Keratinocyte (primary cell): ENCODE results near the gene CRHBP. TPM values are rescaled to one million over a fixed set of nuclear protein-coding genes. Genes with fewer than 3 reads are reported as not detected.

Source experiments
- DNase-seq: peaks from one replicate; pipeline ENCODE4 v3.0.0-alpha.2; 2011; ENCODE audit warnings: low read depth, missing footprints, low spot score
- FAIRE-seq: peaks from 2 replicates; lab custom pipeline; 2011; peaks lifted over from hg19 to GRCh38; lab: Jason Lieb, UNC
- H2AFZ ChIP-seq: 2 replicates; pipeline ENCODE4 v1.6.0; 2012; ENCODE audit warnings: low read length, control low read depth, inconsistent platforms; ENCODE audit not compliant: control insufficient read depth
- H3K27ac ChIP-seq: 2 replicates; pipeline ENCODE4 v1.5.1; 2011; ENCODE audit warnings: low read length; ENCODE audit not compliant: control insufficient read depth, insufficient read depth
- H3K27me3 ChIP-seq: 3 replicates; pipeline ENCODE4 v1.6.0; 2011; ENCODE audit warnings: low read length; ENCODE audit not compliant: control insufficient read depth, insufficient read depth; ENCODE audit errors: extremely low read depth
- H3K36me3 ChIP-seq, 2 experiments: 2 replicates in 1 of 2; 3 replicates in 1 of 2; pipeline ENCODE4 v1.5.1; 2011; ENCODE audit warnings: low read length in 2 of 2, mild to moderate bottlenecking in 1 of 2; ENCODE audit not compliant: control insufficient read depth in 2 of 2, insufficient read depth in 2 of 2; ENCODE audit errors: extremely low read depth in 1 of 2
- H3K4me1 ChIP-seq: 3 replicates; pipeline ENCODE4 v1.5.1; 2011; ENCODE audit warnings: low read length; ENCODE audit not compliant: control insufficient read depth, insufficient read depth; ENCODE audit errors: extremely low read depth
- H3K4me2 ChIP-seq: 3 replicates; pipeline ENCODE4 v1.6.0; 2011; ENCODE audit warnings: low read depth, low read length; ENCODE audit not compliant: control insufficient read depth, insufficient read depth; ENCODE audit errors: extremely low read depth
- H3K4me3 ChIP-seq, 3 experiments: fragments of 200-600 bp in 1 of 3; sonication (generic) in 1 of 3; 2 replicates in 2 of 3; 3 replicates in 1 of 3; pipeline ENCODE4 v1.5.1; 2011 to 2016; ENCODE audit warnings: low read length in 3 of 3, mild to moderate bottlenecking in 3 of 3, control low read depth in 2 of 3, inconsistent platforms in 1 of 3, low read depth in 1 of 3, mixed read lengths in 1 of 3, mixed run types in 1 of 3, moderate library complexity in 1 of 3; ENCODE audit not compliant: control insufficient read depth in 2 of 3, insufficient read depth in 2 of 3; ENCODE audit errors: extremely low read depth in 1 of 3
- H3K79me2 ChIP-seq: 2 replicates; pipeline ENCODE4 v1.6.0; 2012; ENCODE audit warnings: low read length; ENCODE audit not compliant: control insufficient read depth, insufficient read depth
- H3K9ac ChIP-seq: 3 replicates; pipeline ENCODE4 v1.6.0; 2011; ENCODE audit warnings: low read length; ENCODE audit not compliant: control insufficient read depth, insufficient read depth; ENCODE audit errors: extremely low read depth
- H3K9me1 ChIP-seq: 3 replicates; pipeline ENCODE4 v1.6.0; 2011; ENCODE audit warnings: low read length; ENCODE audit not compliant: control insufficient read depth, insufficient read depth; ENCODE audit errors: extremely low read depth
- H3K9me3 ChIP-seq: 2 replicates; pipeline ENCODE4 v1.5.1; 2012; ENCODE audit warnings: low read depth, low read length; ENCODE audit not compliant: control insufficient read depth
- H4K20me1 ChIP-seq: 3 replicates; pipeline ENCODE4 v1.6.0; 2011; ENCODE audit warnings: low read length; ENCODE audit not compliant: control insufficient read depth, insufficient read depth; ENCODE audit errors: extremely low read depth
- CTCF ChIP-seq, 3 experiments: IDR thresholded peaks in 1 of 3; conservative IDR thresholded peaks in 1 of 3; optimal IDR thresholded peaks in 1 of 3; 2 replicates in 2 of 3; 3 replicates in 1 of 3; pipeline versions ENCODE3 to v1.5.1; 2011; ENCODE audit warnings: low read length in 3 of 3, mild to moderate bottlenecking in 3 of 3, moderate library complexity in 2 of 3, control low read depth in 1 of 3, inconsistent platforms in 1 of 3; ENCODE audit not compliant: insufficient read depth in 2 of 3; ENCODE audit errors: extremely low read depth in 1 of 3
- EZH2 ChIP-seq: IDR thresholded peaks from one replicate; pipeline ENCODE4 v1.6.1; 2012; ENCODE audit warnings: inconsistent platforms, mild to moderate bottlenecking, low read length, moderate library complexity
- dilution Hi-C: fragments of 300-500 bp; cut with MboI; formaldehyde crosslinking; loops from one replicate; pipeline ENCODE4 v1.7.0; 2020; ENCODE audit warnings: low sequenced_read_pairs; ENCODE audit not compliant: extremely low pct_ligation_motif_present
- polyA plus RNA-seq, 5 experiments: library from polyadenylated mRNA; depleted of rRNA in 3 of 5; stranded (reverse) in 3 of 5; stranded (forward) in 1 of 5; unstranded in 1 of 5; fragments of >200 nt; gene quantifications; 1 replicate in 1 of 5; 2 replicates in 3 of 5; 3 replicates in 1 of 5; pipeline versions ENCODE4 v1.2.1 to v1.2.3, GENCODE V29; 2011 to 2012; ENCODE audit warnings: missing spikeins in 2 of 5, low read depth in 1 of 5, low replicate concordance in 1 of 5

CRHBP gene
- polyA plus RNA-seq, 1 donor (not counting 4 experiments of a cell fraction or from before 2014, with no cell fraction given) = not detected

- no peak overlapping the region for H3K4me3 ChIP-seq
- DNase-seq (no peak), FAIRE-seq (no peak)
- no peak overlapping the region for H3K4me2 ChIP-seq
- dilution Hi-C loops = no loop called here
- H3K4me1 ChIP-seq = no peaks in the 10 kb centered on the region
- H3K9ac ChIP-seq = no peak overlapping the region
- H3K27me3 ChIP-seq = peaks cover 4% of the 10 kb centered on the region
- H3K9me1 ChIP-seq = no peaks in the 10 kb centered on the region
- no peaks in the 10 kb centered on the region for H3K36me3 ChIP-seq
- no peaks in the 10 kb centered on the region for H3K79me2 ChIP-seq
- TF ChIP-seq CTCF (optimal IDR thresholded peaks at IDR 0.05 in 1 of 3, IDR thresholded peaks at IDR 0.05 in 1 of 3, conservative IDR thresholded peaks at IDR 0.05 in 1 of 3; ENCODE audit: extremely low read depth in 1 of 3, insufficient read depth in 2 of 3, low read length in 3 of 3) (no peak), EZH2 (no peak)
- no peak overlapping the region for H3K27ac ChIP-seq
- no peak overlapping the region for H2AFZ ChIP-seq
- H3K9me3 ChIP-seq = no peaks in the 10 kb centered on the region
- no peaks in the 10 kb centered on the region for H4K20me1 ChIP-seq
Measured at GRCh38 chr5:77011498-77011897, 58.7 kb downstream of the CRHBP start.

- H3K79me2 ChIP-seq = no peaks in the 10 kb centered on the region
- H4K20me1 ChIP-seq = no peaks in the 10 kb centered on the region
- H3K9me1 ChIP-seq = no peaks in the 10 kb centered on the region
- no peaks in the 10 kb centered on the region for H3K9me3 ChIP-seq
- dilution Hi-C loops = no loop called here
- no peak overlapping the region for H3K9ac ChIP-seq
- DNase-seq (no peak), FAIRE-seq (no peak)
- no peak overlapping the region for H3K27ac ChIP-seq
- no peaks in the 10 kb centered on the region for H3K36me3 ChIP-seq
- no peak overlapping the region for H3K4me2 ChIP-seq
- H3K4me1 ChIP-seq = no peaks in the 10 kb centered on the region
- no peak overlapping the region for H2AFZ ChIP-seq
- H3K4me3 ChIP-seq = no peak overlapping the region
- H3K27me3 ChIP-seq = peaks cover 4% of the 10 kb centered on the region
- TF ChIP-seq EZH2 (no peak), CTCF (optimal IDR thresholded peaks at IDR 0.05 in 1 of 3, IDR thresholded peaks at IDR 0.05 in 1 of 3, conservative IDR thresholded peaks at IDR 0.05 in 1 of 3; ENCODE audit: extremely low read depth in 1 of 3, insufficient read depth in 2 of 3, low read length in 3 of 3) (no peak)
Measured at GRCh38 chr5:77012601-77013000, 59.8 kb downstream of the CRHBP start.
